HL-60 (cell line): ENCODE measurements around the gene SMIM44.

ENCODE experiments used
- CTCF ChIP-seq: IDR thresholded peaks from one replicate; pipeline ENCODE4 v1.5.1; 2011; ENCODE audit warnings: low read length, control low read depth, inconsistent platforms; ENCODE audit not compliant: insufficient read depth
- GABPA ChIP-seq: IDR thresholded peaks from 2 replicates; pipeline ENCODE4 v1.6.1; 2012; ENCODE audit warnings: low read depth
- REST ChIP-seq: IDR thresholded peaks from 2 replicates; pipeline ENCODE4 v1.6.1; 2012; ENCODE audit warnings: low read depth; ENCODE audit not compliant: insufficient replicate concordance

GRCh38 chr19:3441986-3442329, 41.3 kb downstream of the SMIM44 start:
- TF ChIP-seq REST (no peak), CTCF (no peak), GABPA (no peak)
